Astrocyte of the spinal cord (primary cell): ENCODE measurements around the gene SLC66A1.

ENCODE experiments used
- DNase-seq: peaks from one replicate; pipeline ENCODE4 v3.0.0; 2011; ENCODE audit warnings: low read depth, low spot score
- H3K4me3 ChIP-seq: 2 replicates; pipeline ENCODE4 v1.5.1; 2011; ENCODE audit warnings: low read depth, mild to moderate bottlenecking, low read length, moderate library complexity
- in situ Hi-C: cut with HindIII; loops from 2 replicates; pipeline ENCODE4 v1.10.0; 2017; ENCODE audit warnings: low sequenced_read_pairs
- TF ChIP-seq, protein P1 (sequence below): IDR thresholded peaks from 2 replicates; pipeline ENCODE4 v1.5.1; 2012; ENCODE audit warnings: low read depth, mild to moderate bottlenecking, low read length, inconsistent platforms

The SLC66A1 gene

DNA sequence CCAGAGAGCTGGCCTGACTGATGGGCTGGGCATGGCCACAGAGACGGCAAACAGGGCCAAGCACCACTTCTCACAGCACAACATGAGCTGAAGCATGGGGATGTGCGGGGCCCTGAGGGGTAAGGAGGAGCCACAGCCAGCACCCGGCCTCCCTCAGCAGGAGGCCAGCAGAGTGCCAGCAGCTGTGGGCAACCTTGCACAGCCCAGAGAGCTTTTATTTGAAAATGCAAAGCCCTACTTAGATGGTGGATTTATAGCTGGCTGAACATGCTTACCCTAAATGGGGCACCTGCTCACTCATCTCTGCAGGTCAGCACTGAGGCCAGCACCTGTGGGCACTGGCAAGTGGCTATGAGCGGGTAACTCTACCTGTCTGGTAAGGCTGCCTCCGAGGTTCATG lies 44.1 kb downstream of the SLC66A1 start:
- TF ChIP-seq, protein P1, sequence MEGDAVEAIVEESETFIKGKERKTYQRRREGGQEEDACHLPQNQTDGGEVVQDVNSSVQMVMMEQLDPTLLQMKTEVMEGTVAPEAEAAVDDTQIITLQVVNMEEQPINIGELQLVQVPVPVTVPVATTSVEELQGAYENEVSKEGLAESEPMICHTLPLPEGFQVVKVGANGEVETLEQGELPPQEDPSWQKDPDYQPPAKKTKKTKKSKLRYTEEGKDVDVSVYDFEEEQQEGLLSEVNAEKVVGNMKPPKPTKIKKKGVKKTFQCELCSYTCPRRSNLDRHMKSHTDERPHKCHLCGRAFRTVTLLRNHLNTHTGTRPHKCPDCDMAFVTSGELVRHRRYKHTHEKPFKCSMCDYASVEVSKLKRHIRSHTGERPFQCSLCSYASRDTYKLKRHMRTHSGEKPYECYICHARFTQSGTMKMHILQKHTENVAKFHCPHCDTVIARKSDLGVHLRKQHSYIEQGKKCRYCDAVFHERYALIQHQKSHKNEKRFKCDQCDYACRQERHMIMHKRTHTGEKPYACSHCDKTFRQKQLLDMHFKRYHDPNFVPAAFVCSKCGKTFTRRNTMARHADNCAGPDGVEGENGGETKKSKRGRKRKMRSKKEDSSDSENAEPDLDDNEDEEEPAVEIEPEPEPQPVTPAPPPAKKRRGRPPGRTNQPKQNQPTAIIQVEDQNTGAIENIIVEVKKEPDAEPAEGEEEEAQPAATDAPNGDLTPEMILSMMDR, result no peak
- DNase-seq, result no peak
- in situ Hi-C loops, result no loop called here

DNA sequence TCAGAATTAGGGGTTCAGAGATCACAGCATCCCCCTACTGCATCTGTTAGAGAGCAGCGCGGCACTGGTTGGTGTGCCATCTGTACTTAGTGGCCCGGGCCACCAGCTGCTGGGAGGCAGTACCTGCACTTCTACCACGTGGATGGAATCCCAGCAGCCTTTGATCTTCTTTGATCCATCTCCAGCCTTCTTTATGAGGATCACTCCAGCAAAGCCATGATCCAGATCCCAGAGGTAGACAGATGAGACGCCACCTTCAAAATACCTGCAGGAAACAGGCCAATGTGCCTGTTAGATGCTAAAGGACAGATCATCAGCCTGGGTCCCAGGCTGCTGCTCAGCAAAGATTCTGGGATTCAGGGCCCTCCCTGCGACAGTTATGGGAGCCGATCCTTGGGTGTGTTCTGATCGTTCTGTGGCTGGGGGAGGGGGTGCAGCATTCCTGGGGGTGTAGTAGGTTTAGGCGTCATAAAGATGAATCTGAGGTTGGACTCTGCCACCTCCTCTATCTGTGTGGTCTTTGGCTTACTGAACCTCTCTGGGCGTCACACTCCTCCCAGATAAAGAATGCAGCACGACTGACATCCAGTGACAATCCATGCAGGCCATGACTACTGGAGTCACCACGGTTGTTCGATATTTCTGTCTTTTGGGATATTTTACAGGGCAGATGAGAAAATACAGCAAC lies 45.3 kb downstream of the SLC66A1 start:
- no peak overlapping the region for H3K4me3 ChIP-seq
- in situ Hi-C loops, result no loop called here
- DNase-seq, result no peak
- TF ChIP-seq, protein P1, result no peak

More for the DNA sequence above, 44.1 kb downstream of the SLC66A1 start:
- H3K4me3 ChIP-seq, result no peak overlapping the region

DNA sequence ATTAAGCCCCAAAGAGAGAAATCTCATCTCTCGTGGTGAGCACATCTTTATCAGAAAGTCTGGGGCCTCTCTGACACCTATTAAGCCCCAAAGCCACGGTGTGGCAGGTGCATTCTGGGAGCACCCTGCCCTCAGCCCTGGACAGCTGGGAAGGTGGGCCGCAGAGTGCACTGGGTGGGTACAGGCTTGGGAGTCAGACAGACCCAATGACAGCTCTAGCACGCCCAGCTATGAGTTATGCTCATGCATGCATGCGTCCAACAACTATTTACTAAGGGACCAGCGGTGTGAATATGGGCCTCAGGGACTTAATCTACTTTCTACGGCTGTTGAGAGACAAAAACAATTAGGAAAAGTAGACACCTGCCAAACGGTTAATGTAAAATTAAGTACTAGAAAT lies 46.6 kb downstream of the SLC66A1 start:
- in situ Hi-C loops, result no loop called here
- DNase-seq, result no peak
- no peak overlapping the region for H3K4me3 ChIP-seq
- TF ChIP-seq, protein P1, result no peak

DNA sequence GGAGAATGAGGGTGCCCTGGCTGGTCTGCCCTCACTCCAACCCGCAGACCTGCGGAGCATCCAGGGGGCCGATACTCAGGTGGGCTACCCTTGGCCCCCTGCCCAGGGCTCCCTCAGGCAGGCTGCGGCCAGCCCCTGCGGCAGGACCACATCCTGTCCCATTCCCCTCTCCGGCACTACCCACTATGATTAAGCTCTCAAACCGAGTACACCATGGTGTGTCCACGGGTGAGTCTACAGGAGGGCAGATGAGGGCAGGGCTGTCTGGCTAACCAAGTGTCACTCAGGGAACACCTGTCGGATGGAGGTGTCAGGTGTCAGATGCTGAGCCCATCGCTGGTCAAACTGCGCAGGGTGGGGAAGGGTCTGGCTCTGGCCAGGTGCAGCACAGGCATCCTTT lies 47.2 kb downstream of the SLC66A1 start:
- in situ Hi-C loops, result no loop called here
- TF ChIP-seq, protein P1, result no peak
- no peak for DNase-seq
- no peak overlapping the region for H3K4me3 ChIP-seq

DNA sequence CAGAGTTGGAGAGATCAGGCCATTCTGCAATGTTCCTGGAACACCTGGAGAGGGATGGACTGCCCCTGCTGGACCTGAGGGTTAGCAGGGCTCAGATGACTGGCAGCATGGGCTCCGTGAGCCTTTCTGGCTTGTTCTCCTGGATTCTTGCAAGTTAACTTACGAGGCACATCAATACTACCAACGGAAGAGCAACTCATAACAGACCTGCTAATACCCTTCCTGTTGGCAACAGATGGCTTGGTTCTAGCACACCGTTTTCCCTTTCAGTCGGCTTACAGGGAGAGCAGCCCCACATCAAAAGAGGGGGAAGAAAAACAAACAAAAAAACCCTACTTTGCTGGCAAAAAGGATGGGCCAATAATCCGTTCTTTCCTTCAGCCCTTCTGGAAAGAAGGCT lies 47.9 kb downstream of the SLC66A1 start:
- DNase-seq, result no peak
- in situ Hi-C loops, result no loop called here
- TF ChIP-seq, protein P1, result no peak
- H3K4me3 ChIP-seq, result no peak overlapping the region

DNA sequence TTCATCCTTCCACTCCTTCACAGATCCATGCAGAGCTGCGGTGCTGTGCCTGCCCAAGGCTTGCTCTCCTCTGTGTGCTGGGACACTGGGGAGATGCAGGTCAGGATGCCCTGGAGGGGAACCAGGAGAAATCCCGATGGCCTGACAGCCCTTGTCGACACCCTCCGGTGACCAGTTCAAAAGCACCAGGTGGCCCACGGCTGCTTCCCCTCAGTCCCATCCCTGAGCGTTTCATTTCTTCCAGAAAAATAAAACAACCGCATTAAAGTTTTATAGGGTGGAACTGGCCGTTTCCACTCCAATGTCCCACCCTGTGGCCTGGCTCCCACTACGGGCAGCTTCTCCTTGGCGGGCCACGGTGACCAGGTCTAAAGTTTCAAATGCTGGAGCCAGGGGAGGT lies 48.3 kb downstream of the SLC66A1 start:
- in situ Hi-C loops, result no loop called here
- no peak overlapping the region for H3K4me3 ChIP-seq
- TF ChIP-seq, protein P1, result no peak
- DNase-seq, result no peak
